ENCODE results near the gene BAZ2A.
A peak's percentile ranks its signal among the peaks of the same experiment; 100 is the strongest.

Gene BAZ2A

GRCh38 chr12:56634837-56635791 is 5.0 kb upstream of the BAZ2A start:
- DNase-seq, result peak in 3 of 4 experiments; percentile 14 to 47 (median 21)

- no peak for DNase-seq
Measured at GRCh38 chr12:56634242-56634836, 4.2 kb upstream of the BAZ2A start.

DNA sequence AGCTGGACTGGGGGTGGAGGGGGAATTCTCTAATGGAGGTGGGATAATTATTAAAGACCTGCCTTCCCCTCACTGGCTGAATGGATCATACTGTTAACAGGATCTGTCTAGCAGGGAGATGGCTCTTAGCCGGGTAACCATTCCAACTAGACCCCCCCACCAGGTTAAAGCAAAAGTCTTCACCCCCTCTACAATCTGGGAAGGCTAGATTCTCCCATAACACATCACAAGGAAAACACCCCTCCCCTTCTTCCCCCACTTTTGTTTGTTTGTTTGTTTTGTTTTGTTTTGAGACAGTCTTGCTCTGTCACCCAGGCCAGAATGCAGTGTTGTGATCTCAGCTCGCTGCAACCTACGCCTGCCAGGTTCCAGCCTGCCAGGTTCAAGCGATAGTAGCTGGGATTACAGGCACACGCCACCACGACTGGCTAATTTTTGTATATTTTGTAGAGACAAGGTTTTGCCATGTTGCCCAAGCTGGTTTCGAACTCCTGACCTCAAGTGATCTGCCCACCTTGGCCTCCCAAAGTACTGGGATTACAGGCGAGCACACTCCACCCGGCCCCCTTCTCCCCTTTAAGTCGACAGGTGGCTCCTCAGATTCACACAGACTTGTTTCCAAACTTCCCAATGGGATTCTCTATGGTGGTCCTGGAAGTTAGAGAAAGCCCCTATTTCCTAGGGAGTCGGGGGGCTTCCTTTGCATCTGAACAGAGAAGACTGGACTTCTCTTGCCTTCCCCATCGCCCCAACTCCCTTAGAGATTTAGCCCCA is 3.5 kb upstream of the BAZ2A start:
- no peak for DNase-seq

DNA sequence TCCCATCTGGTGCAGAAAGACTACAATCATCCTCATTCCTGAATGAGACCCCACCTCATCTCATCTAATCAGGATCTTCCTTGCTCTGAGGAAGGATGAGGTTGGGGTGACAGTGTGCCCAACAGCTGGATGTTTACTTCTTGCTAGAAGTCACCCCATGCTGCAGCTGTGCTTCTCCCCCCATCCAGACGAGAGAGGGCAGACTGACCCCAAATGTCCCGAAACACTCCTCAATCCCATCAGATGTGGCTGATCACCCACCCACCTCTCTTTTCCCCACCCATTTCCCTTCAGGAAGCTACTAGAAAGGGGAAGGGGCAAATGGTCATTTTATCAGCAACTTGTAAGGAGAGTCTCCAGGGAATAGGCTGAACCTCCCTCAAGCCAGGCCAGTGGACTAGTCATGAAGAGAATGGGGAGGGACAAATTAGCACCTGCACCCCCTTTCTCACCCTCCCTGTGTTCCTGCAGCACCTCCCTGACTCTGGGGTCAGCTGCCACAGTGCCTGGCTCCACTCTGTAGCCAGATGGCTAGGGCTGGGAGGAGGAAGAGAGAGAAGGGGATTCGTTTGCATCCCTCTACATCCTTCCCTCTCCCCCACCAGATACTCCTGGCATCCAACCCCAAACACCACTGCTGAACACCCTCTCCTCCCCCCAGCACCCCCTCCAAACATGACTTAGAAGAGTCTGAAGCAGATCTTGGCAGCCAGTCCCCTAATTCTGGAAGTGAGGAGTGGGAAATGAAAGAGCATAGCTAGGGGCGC is 2.8 kb upstream of the BAZ2A start:
- DNase-seq, result no peak

GRCh38 chr12:56631790-56632700 is 1.9 kb upstream of the BAZ2A start:
- peak in 1 of 4 experiments; percentile 39 for DNase-seq

- peak in 2 of 4 experiments; percentile 32 to 43 for DNase-seq
Measured at GRCh38 chr12:56629459-56630179, 507 bp downstream of the BAZ2A start.

- DNase-seq, result peak in 2 of 4 experiments; percentile 51 to 66
Measured at GRCh38 chr12:56628671-56629458, 1.3 kb downstream of the BAZ2A start.

DNA sequence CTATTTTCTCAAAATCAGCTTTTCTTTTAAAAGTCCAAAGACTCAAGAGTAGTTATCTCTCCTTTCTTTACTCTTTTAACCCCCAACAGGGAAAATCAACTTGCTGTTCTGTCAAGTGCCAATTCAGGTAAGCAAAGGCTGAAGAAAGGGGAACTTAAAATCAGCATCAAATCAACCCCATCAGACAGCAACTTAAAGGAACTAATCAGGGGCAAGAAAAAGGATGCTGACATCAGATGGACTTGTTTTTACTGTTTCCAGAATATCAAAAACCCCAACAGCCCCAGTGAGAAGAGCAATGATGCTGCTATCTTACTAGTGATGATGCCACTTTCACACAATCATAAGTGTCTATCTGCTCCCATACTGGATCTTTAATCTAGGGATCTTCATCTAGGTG is 3.4 kb downstream of the BAZ2A start:
- DNase-seq, result no peak

DNA sequence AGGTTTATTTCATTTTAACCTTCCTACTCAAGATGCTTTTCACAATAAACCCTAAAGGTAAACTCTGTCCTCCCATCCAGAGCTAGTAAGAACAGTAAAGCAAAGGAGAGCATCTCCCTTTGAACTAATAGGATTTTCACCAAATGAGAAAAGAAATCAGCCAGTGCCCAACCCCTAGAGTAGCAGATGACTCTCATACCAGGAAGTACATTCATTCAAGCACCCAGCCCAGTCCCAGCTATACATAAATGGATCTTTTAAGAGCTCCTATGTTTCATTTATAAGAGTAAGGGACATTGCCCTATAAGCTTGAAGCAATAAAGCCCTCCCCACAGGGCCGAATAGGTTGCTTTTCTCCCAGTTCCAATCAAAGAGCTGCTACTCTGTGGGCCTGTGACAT is 7.6 kb downstream of the BAZ2A start:
- DNase-seq, result no peak

GRCh38 chr12:56616925-56617324 is 13.2 kb downstream of the BAZ2A start:
- no peak for DNase-seq

- DNase-seq, result no peak
Measured at GRCh38 chr12:56616244-56616643, 13.9 kb downstream of the BAZ2A start.

GRCh38 chr12:56614627-56615026 is 15.5 kb downstream of the BAZ2A start:
- no peak for DNase-seq

DNA sequence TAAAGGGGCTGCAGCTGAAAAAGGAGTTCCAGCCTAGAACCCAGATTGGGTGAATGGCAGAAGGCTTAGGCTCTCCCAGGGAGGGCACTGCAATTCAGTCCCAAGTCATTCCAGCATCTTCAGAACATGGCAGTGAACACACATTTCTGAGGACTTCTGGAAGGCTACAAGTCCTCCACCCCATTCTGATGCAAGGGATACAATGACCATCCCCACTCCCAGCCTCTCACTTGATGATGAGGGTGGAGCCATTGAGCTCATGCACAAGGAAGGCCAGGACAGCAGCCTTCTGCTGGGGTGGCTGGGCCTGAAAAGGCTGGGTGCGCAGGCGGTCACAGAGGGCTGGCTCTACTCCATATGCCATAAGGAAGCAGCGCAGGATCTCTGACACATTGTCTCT is 25.8 kb downstream of the BAZ2A start:
- no peak for DNase-seq

DNA sequence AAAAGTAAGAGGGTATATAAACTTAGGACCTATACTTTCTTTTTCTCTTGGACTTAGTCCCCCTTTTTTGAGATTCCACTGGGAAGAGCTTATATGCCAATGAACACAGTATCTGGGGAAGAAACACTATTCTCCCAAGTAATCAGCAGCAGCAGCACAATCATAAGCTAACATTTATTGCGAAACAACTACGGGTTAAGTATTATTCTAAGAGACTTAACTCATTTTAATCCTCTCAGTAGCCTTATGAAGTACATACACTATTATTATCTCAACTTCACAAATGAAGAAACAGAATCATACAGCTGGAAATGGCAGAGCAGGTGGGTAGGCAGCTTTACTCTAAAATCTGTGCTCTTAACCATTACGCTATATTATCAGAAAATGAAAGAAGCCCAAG is 27.9 kb downstream of the BAZ2A start:
- DNase-seq, result no peak

GRCh38 chr12:56601503-56601902 is 28.6 kb downstream of the BAZ2A start:
- peak in 2 of 4 experiments; percentile 9 to 25 for DNase-seq

DNA sequence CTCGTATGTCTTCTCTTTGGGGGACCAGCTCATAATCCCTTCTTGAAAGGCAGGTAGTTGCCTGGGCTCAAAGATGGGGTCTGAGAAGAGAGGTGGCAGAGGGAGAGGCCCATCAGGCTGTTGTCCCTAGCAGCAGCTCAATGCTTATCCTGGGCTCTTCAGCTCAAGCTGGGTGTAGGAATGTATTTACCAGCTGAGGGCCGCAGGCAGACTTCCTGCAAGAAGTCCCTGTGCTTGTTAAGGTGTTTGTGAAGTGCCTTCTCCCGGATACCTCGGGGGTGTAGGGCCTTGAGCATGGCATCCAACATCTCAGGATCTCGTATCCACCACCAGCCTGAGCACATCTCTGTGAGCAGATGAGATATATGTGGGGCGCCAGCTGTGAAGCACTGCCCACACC is 29.4 kb downstream of the BAZ2A start:
- DNase-seq, result no peak

DNA sequence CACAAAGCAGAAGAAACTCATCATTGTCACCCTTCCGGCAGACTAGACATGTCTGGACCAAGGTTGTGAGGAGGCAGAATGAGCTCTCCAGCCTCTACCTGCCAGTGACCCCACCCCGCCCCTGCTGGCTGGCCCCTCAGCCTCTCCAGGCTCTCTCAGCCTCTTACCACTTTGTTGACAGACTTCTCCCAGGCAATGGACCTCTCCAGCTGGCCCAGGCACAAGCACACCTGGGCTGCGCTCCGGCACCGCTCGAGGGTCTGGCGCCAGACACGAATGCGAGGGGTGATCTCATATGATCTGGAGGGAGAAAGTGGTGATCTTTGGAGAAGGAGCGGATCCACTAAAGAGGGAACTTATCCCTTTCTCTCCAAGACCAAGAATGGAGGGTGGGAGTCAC is 30.3 kb downstream of the BAZ2A start:
- no peak for DNase-seq

DNA sequence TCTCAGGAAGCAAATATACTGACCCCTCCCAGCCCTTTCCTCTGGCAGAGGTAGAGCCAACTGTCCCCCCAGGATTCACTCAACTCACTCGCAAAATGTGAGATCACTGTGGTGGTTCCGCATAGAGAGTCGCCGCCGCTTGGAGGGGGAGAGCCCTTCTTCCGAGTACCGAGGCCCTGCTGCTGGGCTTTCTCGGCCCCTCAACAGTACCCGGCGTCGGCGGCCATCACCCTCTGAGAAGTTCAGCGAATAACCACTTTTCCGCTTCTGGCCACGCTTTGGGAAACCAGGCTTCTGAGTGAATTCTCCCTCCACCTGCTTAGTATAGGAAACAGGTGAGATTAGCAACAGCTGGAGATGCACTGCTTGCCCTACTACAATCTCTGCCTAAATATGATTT is 31.1 kb downstream of the BAZ2A start:
- DNase-seq, result no peak

- DNase-seq, result no peak
Measured at GRCh38 chr12:56596815-56597214, 33.3 kb downstream of the BAZ2A start.

All from activated naive CD4-positive, alpha-beta T cell (primary cell).